Measurements from ENCODE around the gene HDAC6.

DNA sequence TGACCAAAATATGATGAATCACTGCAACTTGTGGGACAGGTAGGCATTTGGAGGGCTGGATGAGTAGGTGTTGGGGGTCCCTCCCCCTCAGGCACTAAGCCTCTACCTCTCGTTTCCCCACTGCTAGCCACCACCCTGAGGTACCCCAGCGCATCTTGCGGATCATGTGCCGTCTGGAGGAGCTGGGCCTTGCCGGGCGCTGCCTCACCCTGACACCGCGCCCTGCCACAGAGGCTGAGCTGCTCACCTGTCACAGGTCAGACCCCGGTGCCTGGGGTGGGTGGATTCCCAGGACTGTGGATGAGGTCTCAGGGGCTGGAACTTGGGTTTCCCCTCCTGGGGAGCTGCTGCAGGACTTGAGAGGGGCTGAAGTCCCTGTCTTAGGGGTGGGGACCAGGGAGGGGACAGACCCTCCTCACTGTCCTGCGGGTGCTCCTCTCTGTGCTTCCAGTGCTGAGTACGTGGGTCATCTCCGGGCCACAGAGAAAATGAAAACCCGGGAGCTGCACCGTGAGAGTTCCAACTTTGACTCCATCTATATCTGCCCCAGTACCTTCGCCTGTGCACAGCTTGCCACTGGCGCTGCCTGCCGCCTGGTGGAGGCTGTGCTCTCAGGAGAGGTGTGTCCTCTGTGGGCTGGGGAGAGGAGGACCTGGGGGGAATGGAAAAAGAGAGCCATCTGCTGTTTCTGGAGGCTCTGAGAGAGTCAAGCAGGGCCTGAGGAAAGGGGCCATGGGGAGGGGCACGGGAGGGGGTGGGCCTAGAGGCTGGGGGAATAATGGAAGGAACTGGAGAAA is 14.3 kb downstream of the HDAC6 start:
- TF ChIP-seq, protein P1, sequence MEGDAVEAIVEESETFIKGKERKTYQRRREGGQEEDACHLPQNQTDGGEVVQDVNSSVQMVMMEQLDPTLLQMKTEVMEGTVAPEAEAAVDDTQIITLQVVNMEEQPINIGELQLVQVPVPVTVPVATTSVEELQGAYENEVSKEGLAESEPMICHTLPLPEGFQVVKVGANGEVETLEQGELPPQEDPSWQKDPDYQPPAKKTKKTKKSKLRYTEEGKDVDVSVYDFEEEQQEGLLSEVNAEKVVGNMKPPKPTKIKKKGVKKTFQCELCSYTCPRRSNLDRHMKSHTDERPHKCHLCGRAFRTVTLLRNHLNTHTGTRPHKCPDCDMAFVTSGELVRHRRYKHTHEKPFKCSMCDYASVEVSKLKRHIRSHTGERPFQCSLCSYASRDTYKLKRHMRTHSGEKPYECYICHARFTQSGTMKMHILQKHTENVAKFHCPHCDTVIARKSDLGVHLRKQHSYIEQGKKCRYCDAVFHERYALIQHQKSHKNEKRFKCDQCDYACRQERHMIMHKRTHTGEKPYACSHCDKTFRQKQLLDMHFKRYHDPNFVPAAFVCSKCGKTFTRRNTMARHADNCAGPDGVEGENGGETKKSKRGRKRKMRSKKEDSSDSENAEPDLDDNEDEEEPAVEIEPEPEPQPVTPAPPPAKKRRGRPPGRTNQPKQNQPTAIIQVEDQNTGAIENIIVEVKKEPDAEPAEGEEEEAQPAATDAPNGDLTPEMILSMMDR (IDR thresholded peaks at IDR 0.05), result no peak
- no peak for TF ChIP-seq EZH2 (IDR thresholded peaks at IDR 0.05)
